OCI-LY7 (cell line): ENCODE measurements around the gene SLC9A3. TPM values are rescaled to one million over a fixed set of nuclear protein-coding genes. Genes with fewer than 3 reads are reported as not detected.

Experiments used
- BruUV-seq: library from RNA; stranded (reverse); fragments of 400-500 nt; replicated peaks from 2 replicates; lab custom pipeline; 2021; lab: Mats Ljungman, UMichigan
- CTCF ChIA-PET: fragments of 300-600 bp; sonication (Branson Sonifier 250); formaldehyde crosslinking; loops from one replicate; lab custom pipeline; 2022; ENCODE audit warnings: antibody characterized with exemption; ENCODE audit not compliant: unreplicated experiment; lab: Charles Lee
- POLR2A ChIA-PET: fragments of 300-600 bp; sonication (Branson Sonifier 250); formaldehyde crosslinking; loops from one replicate; lab custom pipeline; 2022; ENCODE audit warnings: antibody characterized with exemption; lab: Charles Lee
- DNase-seq: peaks from one replicate; pipeline ENCODE4 v3.0.0-alpha.2; 2015; ENCODE audit warnings: low spot score
- H2AFZ ChIP-seq: fragments of 200-600 bp; sonication (generic), shearing (Covaris generic); 2 replicates; pipeline ENCODE4 v1.6.1; 2014; ENCODE audit warnings: mild to moderate bottlenecking, antibody characterized with exemption, low read length, moderate library complexity
- H3K27ac ChIP-seq: fragments of 200-600 bp; sonication (generic); 2 replicates; pipeline ENCODE4 v1.5.1; 2014; ENCODE audit warnings: mixed run types, low read depth, mild to moderate bottlenecking, moderate library complexity, low read length, inconsistent platforms; ENCODE audit not compliant: poor library complexity, severe bottlenecking
- H3K36me3 ChIP-seq: fragments of 200-600 bp; sonication (generic); 2 replicates; pipeline ENCODE4 v1.6.1; 2014; ENCODE audit warnings: mild to moderate bottlenecking, antibody characterized with exemption, low read length, moderate library complexity, mixed read lengths; ENCODE audit not compliant: insufficient read depth
- H3K4me1 ChIP-seq: fragments of 200-600 bp; sonication (generic); 2 replicates; pipeline ENCODE4 v1.5.1; 2014; ENCODE audit warnings: mild to moderate bottlenecking, low read length; ENCODE audit not compliant: insufficient read depth, poor library complexity, severe bottlenecking
- H3K4me2 ChIP-seq: fragments of 200-600 bp; sonication (generic); 2 replicates; pipeline ENCODE4 v1.6.1; 2014; ENCODE audit warnings: mild to moderate bottlenecking, low read length
- H3K4me3 ChIP-seq: fragments of 200-600 bp; sonication (generic); 2 replicates; pipeline ENCODE4 v1.5.1; 2014; ENCODE audit warnings: mild to moderate bottlenecking, low read depth, low read length; ENCODE audit not compliant: poor library complexity, severe bottlenecking
- H3K79me2 ChIP-seq: fragments of 200-600 bp; sonication (generic); 2 replicates; pipeline ENCODE4 v1.6.1; 2016; ENCODE audit warnings: low read depth, mild to moderate bottlenecking, low read length, moderate library complexity, mixed read lengths; ENCODE audit not compliant: insufficient read depth
- H3K9me2 ChIP-seq: fragments of 200-600 bp; sonication (generic); 2 replicates; pipeline ENCODE4 v1.6.1; 2016; ENCODE audit warnings: mild to moderate bottlenecking, low read length, mixed read lengths; ENCODE audit not compliant: insufficient read depth
- H3K9me3 ChIP-seq: fragments of 200-600 bp; sonication (generic); 2 replicates; pipeline ENCODE4 v1.6.1; 2014; ENCODE audit warnings: mild to moderate bottlenecking, mixed run types, low read length, mixed read lengths
- H4K20me1 ChIP-seq: fragments of 200-600 bp; sonication (generic); 2 replicates; pipeline ENCODE4 v1.6.1; 2014; ENCODE audit warnings: mild to moderate bottlenecking, antibody characterized with exemption, low read length, moderate library complexity, mixed read lengths; ENCODE audit not compliant: insufficient read depth
- CTCF ChIP-seq: fragments of 200-600 bp; sonication (generic); conservative IDR thresholded peaks from 2 replicates; pipeline ENCODE4 v1.5.1; 2014; ENCODE audit warnings: mild to moderate bottlenecking, antibody characterized with exemption, low read length, moderate library complexity, mixed read lengths
- EZH2phosphoT487 ChIP-seq: fragments of 200-600 bp; sonication (generic); IDR thresholded peaks from 2 replicates; pipeline ENCODE4 v1.6.1; 2018; ENCODE audit warnings: low read depth, borderline replicate concordance, mild to moderate bottlenecking, mixed run types, antibody characterized with exemption, low read length, moderate library complexity, mixed read lengths
- intact Hi-C: fragments of 100-400 bp; cut with micrococcal nuclease; formaldehyde crosslinking; loops from one replicate; pipeline ENCODE4 v1.10.0; 2022; ENCODE audit not compliant: unreplicated experiment
- total RNA-seq, 2 experiments: library from RNA; depleted of rRNA in 1 of 2; stranded (reverse); fragments of >200 nt in 1 of 2; shearing (Covaris generic) in 1 of 2; gene quantifications; 2 replicates each; pipeline ENCODE4 v1.2.3, GENCODE V29; 2014 to 2022

The SLC9A3 gene
- total RNA-seq, 2 experiments from 2014 or later: 2.0 to 4.3 TPM

GRCh38 chr5:524973-525761, 918 bp upstream of the SLC9A3 start:
- intact Hi-C loops: no loop called here
- POLR2A ChIA-PET: no interaction called here
- no peak overlapping the region for H3K27ac ChIP-seq
- H3K9me2 ChIP-seq: no peaks in the 10 kb centered on the region
- H3K36me3 ChIP-seq: no peaks in the 10 kb centered on the region
- TF ChIP-seq EZH2phosphoT487 (no peak), CTCF (no peak)
- CTCF ChIA-PET: no interaction called here
- no peak overlapping the region for H2AFZ ChIP-seq
- H3K4me3 ChIP-seq: no peak overlapping the region
- no peaks in the 10 kb centered on the region for H3K79me2 ChIP-seq
- H3K9me3 ChIP-seq: no peaks in the 10 kb centered on the region
- BruUV-seq: no TSS peak
- no peak overlapping the region for H3K4me2 ChIP-seq
- no peak for DNase-seq
- H3K4me1 ChIP-seq: peaks cover 16% of the 10 kb centered on the region
- H4K20me1 ChIP-seq: no peaks in the 10 kb centered on the region

- Histone ChIP-seq H3K9me3 (no peaks in the 10 kb centered on the region), H3K4me1 (peaks cover 8% of the 10 kb centered on the region), H3K36me3 (no peaks in the 10 kb centered on the region), H3K9me2 (no peaks in the 10 kb centered on the region), H2AFZ (no peak overlapping the region), H4K20me1 (no peaks in the 10 kb centered on the region), H3K4me2 (no peak overlapping the region), H3K4me3 (no peak overlapping the region), H3K79me2 (no peaks in the 10 kb centered on the region), H3K27ac (no peak overlapping the region)
- no peak for TF ChIP-seq EZH2phosphoT487
- TF ChIP-seq CTCF: no peak
- DNase-seq: no peak
- ChIA-PET POLR2A (interaction anchor here (0.7 kb wide), 1 partner anchor 19 kb away, joined by 5 read pairs; no protein-coding TSS in a partner anchor), CTCF (no interaction called here)
- intact Hi-C loops: no loop called here
- no TSS peak for BruUV-seq
Observed at GRCh38 chr5:523441-524222, 617 bp downstream of the SLC9A3 start.
